Memory B cell (primary cell): Measurements from ENCODE around the gene SHH.

Experiments
- ATAC-seq: fragments of 150-1000 bp; cut with Tn5 transposase; 2 replicates; pipeline ENCODE4 v1.10.0; 2021; ENCODE audit warnings: low read depth, mild to moderate bottlenecking, moderate library complexity
- DNase-seq, 2 donors: peaks; one replicate each; pipeline ENCODE4 v3.0.0; 2022; ENCODE audit warnings: low spot score in 2 of 2
- H3K27ac Mint-ChIP-seq: one replicate; pipeline ENCODE4 v1.8.0; 2022; ENCODE audit warnings: mild to moderate bottlenecking, moderate library complexity, mixed read lengths
- H3K27me3 Mint-ChIP-seq: one replicate; pipeline ENCODE4 v1.8.0; 2022; ENCODE audit warnings: mixed read lengths
- H3K36me3 Mint-ChIP-seq: one replicate; pipeline ENCODE4 v1.8.0; 2022; ENCODE audit warnings: mild to moderate bottlenecking, mixed read lengths
- H3K4me1 Mint-ChIP-seq: one replicate; pipeline ENCODE4 v1.8.0; 2022; ENCODE audit warnings: mixed read lengths
- H3K4me3 Mint-ChIP-seq: one replicate; pipeline ENCODE4 v1.8.0; 2022; ENCODE audit warnings: mild to moderate bottlenecking, moderate library complexity, mixed read lengths
- H3K9me3 Mint-ChIP-seq: one replicate; pipeline ENCODE4 v1.8.0; 2022; ENCODE audit warnings: mixed read lengths

The SHH gene

DNA sequence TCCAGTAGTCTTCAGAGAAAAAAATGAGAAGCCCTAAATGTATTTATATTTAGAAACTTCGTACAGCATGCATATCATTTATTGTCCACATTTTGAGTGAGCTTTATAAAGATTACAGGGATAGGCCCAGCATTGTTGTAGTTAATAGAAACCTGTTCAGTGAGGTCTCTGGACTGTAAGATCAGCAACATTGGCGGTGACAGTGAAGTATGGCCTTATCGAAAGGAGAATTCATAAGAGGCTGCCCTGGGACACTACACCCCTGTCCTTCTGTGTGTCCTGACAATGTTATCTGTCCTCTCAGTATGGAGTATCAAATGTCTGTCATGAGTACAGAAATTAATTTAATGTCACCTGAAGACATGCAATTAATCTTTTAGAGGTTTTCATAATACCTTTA is 57.2 kb downstream of the SHH start:
- DNase-seq (no peak), ATAC-seq (no peak)
- Mint-ChIP-seq H3K27me3 (no peaks in the 10 kb centered on the region), H3K4me1 (peaks cover 42% of the 10 kb centered on the region), H3K4me3 (no peak overlapping the region), H3K36me3 (peaks cover 12% of the 10 kb centered on the region), H3K27ac (no peak overlapping the region), H3K9me3 (no peaks in the 10 kb centered on the region)

DNA sequence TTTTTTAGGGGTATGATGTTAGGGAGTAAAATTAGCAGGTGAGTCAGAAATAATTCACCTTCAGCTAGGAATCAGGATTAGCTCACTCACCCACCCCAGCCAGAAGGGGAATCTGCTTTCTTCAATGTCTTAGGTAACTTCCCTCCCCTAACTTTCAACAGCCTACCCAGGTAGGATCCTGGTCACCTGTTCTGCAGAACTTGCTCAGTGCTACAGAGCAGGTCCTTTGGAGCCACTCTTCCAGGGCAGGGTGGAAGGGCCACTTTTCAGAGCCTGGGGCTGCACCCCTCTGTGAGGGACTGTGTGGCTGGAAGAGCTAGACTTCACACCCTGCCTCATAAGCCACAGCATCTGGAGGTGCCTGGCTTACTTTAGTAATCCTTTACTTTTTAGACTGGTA is 58.1 kb downstream of the SHH start:
- ATAC-seq, result no peak
- Mint-ChIP-seq H3K4me3 (no peak overlapping the region), H3K9me3 (no peaks in the 10 kb centered on the region), H3K4me1 (peaks cover 49% of the 10 kb centered on the region), H3K27ac (peak overlapping the region; percentile 45), H3K36me3 (peaks cover 12% of the 10 kb centered on the region), H3K27me3 (no peaks in the 10 kb centered on the region)
- no peak for DNase-seq

DNA sequence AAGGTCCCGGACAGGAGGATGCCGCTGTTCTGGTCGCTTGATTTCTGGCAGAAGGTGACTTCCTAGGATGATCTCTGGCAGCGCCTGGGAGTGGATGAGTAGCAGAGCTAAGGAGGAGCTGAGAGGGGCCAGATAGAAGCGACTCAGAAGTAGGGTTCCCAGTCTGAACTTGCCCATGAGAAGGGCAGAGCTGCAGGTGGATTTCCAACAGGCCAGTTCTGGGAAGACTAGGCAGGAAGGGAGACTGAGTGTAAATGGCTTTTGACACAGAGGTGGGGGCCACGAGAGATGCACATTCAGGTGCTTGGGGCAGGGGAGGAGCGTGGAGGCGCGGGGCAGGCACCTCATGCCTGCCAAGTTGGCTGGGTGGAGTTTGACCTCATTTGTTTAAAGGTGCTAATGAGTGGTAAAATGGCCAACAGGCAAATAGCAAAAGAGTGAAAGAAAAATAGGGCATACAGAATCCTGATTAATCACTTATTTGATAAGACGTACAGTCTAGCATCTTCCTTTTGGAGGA is 58.8 kb downstream of the SHH start:
- no peak for DNase-seq
- Mint-ChIP-seq H3K27me3 (no peaks in the 10 kb centered on the region), H3K4me3 (peak overlapping the region; percentile 61), H3K36me3 (peaks cover 12% of the 10 kb centered on the region), H3K9me3 (no peaks in the 10 kb centered on the region), H3K4me1 (peaks cover 54% of the 10 kb centered on the region), H3K27ac (peak overlapping the region; percentile 45)
- no peak for ATAC-seq

DNA sequence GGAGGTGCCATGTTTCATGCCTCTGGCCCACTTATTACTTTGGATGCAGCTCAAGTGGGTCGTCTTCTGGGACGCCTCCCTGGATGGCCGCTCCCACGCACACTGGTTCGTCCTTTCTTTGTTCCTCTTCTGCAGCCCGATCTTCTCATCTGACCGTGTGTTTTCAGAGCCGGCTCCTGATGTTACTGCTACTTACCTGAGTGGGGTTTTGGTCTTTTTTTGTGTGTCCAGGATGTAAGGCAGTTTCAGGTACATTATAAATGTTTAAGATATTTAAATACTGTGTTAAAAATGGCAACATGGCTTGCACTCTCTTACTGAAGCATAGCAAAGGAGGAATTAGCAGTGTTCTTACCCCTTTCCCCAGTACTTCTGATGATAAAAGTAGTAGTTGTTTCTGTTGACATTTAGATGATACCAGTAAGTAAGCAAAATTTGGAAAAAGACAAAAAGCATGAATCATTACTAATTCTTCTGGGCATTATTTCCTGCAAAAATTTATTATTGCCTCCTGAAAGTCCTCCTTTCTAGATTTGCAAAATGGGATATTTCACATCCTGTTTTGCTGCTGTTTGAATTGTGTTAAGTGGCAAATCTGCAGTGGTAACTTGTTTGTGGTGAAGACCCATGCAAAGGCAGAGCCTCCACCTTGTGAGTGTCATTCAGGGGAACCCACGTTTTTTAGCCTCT is 59.4 kb downstream of the SHH start:
- ATAC-seq, result peak; percentile 37
- H3K36me3 Mint-ChIP-seq, result peaks cover 14% of the 10 kb centered on the region

DNA sequence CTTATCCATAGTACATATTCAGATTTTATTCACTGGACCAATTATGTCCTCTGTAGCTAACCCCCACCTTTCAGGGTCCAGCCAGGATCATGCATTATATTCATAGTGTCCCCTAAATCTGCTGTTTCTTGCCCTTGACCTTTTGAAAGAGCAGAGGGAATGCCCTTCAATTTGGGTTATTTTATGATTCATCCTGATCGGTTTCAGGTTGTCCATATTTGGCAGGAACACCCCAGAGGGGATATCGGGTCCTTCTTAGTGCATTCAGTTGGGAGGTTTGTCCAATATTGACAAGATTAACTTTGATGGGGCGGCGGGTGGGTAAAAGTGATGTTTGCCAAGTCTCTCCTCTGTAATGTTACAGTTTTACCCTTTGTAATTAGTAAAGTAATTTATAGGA is 60.9 kb downstream of the SHH start:
- Mint-ChIP-seq H3K27me3 (no peaks in the 10 kb centered on the region), H3K4me3 (no peak overlapping the region), H3K9me3 (no peaks in the 10 kb centered on the region), H3K36me3 (peaks cover 13% of the 10 kb centered on the region), H3K27ac (peak overlapping the region; percentile 6), H3K4me1 (peaks cover 56% of the 10 kb centered on the region)
- ATAC-seq (no peak), DNase-seq (no peak)

More for the DNA sequence above, 59.4 kb downstream of the SHH start:
- Mint-ChIP-seq H3K27ac (peak overlapping the region; percentile 45), H3K27me3 (no peaks in the 10 kb centered on the region), H3K9me3 (no peaks in the 10 kb centered on the region), H3K4me3 (peak overlapping the region; percentile 61), H3K4me1 (peaks cover 54% of the 10 kb centered on the region)
- no peak for DNase-seq

DNA sequence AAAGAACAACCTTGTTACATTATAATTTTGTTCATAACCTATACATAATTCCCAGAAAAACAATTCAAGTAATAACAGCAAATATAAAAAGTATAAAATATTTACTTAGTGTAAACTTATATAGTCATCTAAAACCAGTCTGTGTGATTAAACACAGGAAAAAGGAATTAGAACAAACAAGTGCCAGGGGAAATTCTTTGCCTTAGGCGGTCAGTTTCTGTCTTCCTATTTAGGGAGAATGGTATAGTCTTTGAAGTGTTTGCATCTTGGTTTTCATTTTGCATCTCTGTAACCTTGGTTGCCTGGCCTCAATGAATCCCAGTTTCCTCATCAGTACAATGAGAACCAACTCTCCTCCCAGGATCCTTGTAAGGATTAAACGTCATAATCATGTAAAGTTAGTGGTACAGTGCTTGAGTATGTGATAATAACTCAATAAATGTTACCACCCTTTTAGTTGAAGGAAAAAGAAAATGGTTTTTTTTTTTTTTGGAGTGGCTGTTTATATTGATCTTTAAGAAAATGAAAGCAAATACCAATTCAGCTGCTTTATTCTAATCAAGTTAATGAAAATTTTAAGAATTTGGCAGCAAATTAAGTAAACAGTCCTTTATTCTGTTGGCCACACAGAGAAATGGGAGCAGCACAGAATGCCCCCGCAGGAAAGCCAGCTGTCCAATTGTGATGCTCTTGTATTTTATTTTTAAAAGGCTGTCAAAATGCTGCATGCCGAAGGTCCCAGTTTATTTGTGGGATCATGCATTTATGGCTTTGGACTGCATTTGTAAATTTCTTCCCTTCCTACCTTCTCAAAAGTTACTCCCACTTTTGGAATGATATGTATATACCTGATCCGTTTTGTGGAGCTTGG is 61.8 kb downstream of the SHH start:
- ATAC-seq (no peak), DNase-seq (no peak)
- Mint-ChIP-seq H3K4me3 (no peak overlapping the region), H3K4me1 (peaks cover 55% of the 10 kb centered on the region), H3K27me3 (no peaks in the 10 kb centered on the region), H3K27ac (no peak overlapping the region), H3K36me3 (peaks cover 14% of the 10 kb centered on the region), H3K9me3 (no peaks in the 10 kb centered on the region)
